Measurements from ENCODE around the gene CRADD. TPM values are rescaled to one million over a fixed set of nuclear protein-coding genes. Genes with fewer than 3 reads are reported as not detected.

The CRADD gene
- total RNA-seq, 1 experiment from 2014 or later, result 7.6 TPM

DNA sequence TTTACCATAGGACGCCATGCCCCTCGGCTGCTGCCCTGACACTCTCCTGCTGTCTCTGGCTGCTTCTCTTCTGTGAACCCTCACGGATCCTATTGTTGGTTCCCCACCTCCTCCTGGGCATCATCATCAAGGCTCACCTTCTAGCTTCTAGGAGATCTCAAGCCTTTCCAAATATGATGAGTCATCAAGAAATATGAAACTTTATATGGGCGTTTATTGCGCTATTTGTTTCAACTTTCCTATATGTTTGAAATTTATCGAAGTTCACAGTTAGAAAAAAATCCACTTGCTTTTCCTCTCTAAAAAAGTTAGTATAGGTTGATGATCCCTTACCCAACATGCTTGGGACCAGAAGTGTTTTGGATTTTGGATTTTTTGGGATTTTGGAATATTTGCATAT, 2.8 kb upstream of the CRADD start:
- no peak overlapping the region for H3K27ac Mint-ChIP-seq
- peaks cover 3% of the 10 kb centered on the region; the same call in 1 of the 2 replicates for H3K4me1 ChIP-seq (ENCODE audit: insufficient read depth, low read length)
- no peak overlapping the region for H3K18ac ChIP-seq (ENCODE audit: insufficient read length, low read depth, low read length)
- no peak overlapping the region for H2BK5ac ChIP-seq (ENCODE audit: insufficient read length, low read length)
- no peaks in the 10 kb centered on the region; the same call in 1 of the 2 replicates for H3K27me3 Mint-ChIP-seq (ENCODE audit: low read depth)
- H2BK12ac ChIP-seq (ENCODE audit: insufficient read length, low read depth, low read length), result no peak overlapping the region
- no peak overlapping the region for H4K91ac ChIP-seq (ENCODE audit: insufficient read length, low read depth, low read length)
- H3K79me2 ChIP-seq (ENCODE audit: insufficient read depth, low read length), result no peaks in the 10 kb centered on the region
- peaks cover 0 to 5% of the 10 kb centered on the region in 2 experiments; a peak in 2 of 5 replicates for H3K9me3 Mint-ChIP-seq
- TF ChIP-seq, protein P1, sequence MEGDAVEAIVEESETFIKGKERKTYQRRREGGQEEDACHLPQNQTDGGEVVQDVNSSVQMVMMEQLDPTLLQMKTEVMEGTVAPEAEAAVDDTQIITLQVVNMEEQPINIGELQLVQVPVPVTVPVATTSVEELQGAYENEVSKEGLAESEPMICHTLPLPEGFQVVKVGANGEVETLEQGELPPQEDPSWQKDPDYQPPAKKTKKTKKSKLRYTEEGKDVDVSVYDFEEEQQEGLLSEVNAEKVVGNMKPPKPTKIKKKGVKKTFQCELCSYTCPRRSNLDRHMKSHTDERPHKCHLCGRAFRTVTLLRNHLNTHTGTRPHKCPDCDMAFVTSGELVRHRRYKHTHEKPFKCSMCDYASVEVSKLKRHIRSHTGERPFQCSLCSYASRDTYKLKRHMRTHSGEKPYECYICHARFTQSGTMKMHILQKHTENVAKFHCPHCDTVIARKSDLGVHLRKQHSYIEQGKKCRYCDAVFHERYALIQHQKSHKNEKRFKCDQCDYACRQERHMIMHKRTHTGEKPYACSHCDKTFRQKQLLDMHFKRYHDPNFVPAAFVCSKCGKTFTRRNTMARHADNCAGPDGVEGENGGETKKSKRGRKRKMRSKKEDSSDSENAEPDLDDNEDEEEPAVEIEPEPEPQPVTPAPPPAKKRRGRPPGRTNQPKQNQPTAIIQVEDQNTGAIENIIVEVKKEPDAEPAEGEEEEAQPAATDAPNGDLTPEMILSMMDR (conservative IDR thresholded peaks at IDR 0.05), result no peak
- H2BK20ac ChIP-seq (ENCODE audit: low read depth, low read length, poor library complexity, severe bottlenecking), result no peak overlapping the region
- no peaks in the 10 kb centered on the region for H4K20me1 ChIP-seq (ENCODE audit: control insufficient read depth, insufficient read depth, insufficient read length)
- H2AFZ ChIP-seq (ENCODE audit: low read length), result no peak overlapping the region
- no peak overlapping the region for H3T11ph ChIP-seq (ENCODE audit: low read length)
- H3K27me3 ChIP-seq (ENCODE audit: insufficient read depth, low read length), result no peaks in the 10 kb centered on the region
- peaks cover 0 to 4% (median 3%) of the 10 kb centered on the region in 3 experiments; a peak in 4 of 7 replicates for H3K36me3 Mint-ChIP-seq (ENCODE audit: insufficient read depth in 1 of 3, low read depth in 3 of 3)
- H3K4ac ChIP-seq (ENCODE audit: low read depth, low read length), result no peak overlapping the region
- H3K4me3 Mint-ChIP-seq, result no peak overlapping the region
- no peak overlapping the region for H3K4me2 ChIP-seq (ENCODE audit: insufficient read depth, insufficient read length, low read length)
- peaks cover 24 to 30% of the 10 kb centered on the region in 2 experiments for H3K4me1 Mint-ChIP-seq
- H3K9ac ChIP-seq (ENCODE audit: extremely low read depth, insufficient read length, low read length), result no peak overlapping the region
- H3K79me1 ChIP-seq (ENCODE audit: insufficient read depth, low read depth, low read length, poor library complexity, severe bottlenecking), result no peaks in the 10 kb centered on the region
- H3K27ac ChIP-seq (ENCODE audit: insufficient read length, low read depth, low read length), result no peak overlapping the region
- no peak overlapping the region for H2BK15ac ChIP-seq (ENCODE audit: low read depth, low read length)
- no peak overlapping the region for H4K5ac ChIP-seq (ENCODE audit: insufficient read length, low read depth, low read length)
- H3K14ac ChIP-seq (ENCODE audit: insufficient read depth, low read length), result no peak overlapping the region
- H3K9me3 ChIP-seq (ENCODE audit: control insufficient read depth, low read depth, low read length), result peaks cover 6% of the 10 kb centered on the region
- no peak overlapping the region for H3K23ac ChIP-seq (ENCODE audit: insufficient read length, low read depth, low read length)
- no peak overlapping the region for H3K56ac ChIP-seq (ENCODE audit: insufficient read length, low read depth, low read length)
- H3K23me2 ChIP-seq (ENCODE audit: insufficient read length, low read depth, low read length, poor library complexity, severe bottlenecking), result peaks cover 7% of the 10 kb centered on the region
- DNase-seq, result no peak
- WGBS (ENCODE audit: extremely low coverage, insufficient read length, low lambda C conversion rate), result no CpG with 5 or more reads among the region's 6 CpGs
- no peak overlapping the region for H2BK120ac ChIP-seq (ENCODE audit: low read depth, low read length, poor library complexity, severe bottlenecking)
- H2AK5ac ChIP-seq (ENCODE audit: insufficient read length, low read length), result no peak overlapping the region
- no peak overlapping the region for H4K8ac ChIP-seq (replicated peaks; ENCODE audit: insufficient read length, low read depth, low read length)

Measured in H9 (cell line).